GM18498 (cell line): ENCODE data around the gene COL27A1.

ENCODE experiments used
- ATAC-seq: cut with Tn5 transposase; IDR thresholded peaks from one replicate; pipeline ENCODE4 v1.9.1; 2021; ENCODE audit warnings: mild to moderate bottlenecking, moderate library complexity; ENCODE audit not compliant: unreplicated experiment

COL27A1 gene

GRCh38 chr9:114238891-114239875 lies 83.8 kb downstream of the COL27A1 start:
- no peak for ATAC-seq

- no peak for ATAC-seq
Measured at GRCh38 chr9:114240216-114240615, 84.9 kb downstream of the COL27A1 start.

DNA sequence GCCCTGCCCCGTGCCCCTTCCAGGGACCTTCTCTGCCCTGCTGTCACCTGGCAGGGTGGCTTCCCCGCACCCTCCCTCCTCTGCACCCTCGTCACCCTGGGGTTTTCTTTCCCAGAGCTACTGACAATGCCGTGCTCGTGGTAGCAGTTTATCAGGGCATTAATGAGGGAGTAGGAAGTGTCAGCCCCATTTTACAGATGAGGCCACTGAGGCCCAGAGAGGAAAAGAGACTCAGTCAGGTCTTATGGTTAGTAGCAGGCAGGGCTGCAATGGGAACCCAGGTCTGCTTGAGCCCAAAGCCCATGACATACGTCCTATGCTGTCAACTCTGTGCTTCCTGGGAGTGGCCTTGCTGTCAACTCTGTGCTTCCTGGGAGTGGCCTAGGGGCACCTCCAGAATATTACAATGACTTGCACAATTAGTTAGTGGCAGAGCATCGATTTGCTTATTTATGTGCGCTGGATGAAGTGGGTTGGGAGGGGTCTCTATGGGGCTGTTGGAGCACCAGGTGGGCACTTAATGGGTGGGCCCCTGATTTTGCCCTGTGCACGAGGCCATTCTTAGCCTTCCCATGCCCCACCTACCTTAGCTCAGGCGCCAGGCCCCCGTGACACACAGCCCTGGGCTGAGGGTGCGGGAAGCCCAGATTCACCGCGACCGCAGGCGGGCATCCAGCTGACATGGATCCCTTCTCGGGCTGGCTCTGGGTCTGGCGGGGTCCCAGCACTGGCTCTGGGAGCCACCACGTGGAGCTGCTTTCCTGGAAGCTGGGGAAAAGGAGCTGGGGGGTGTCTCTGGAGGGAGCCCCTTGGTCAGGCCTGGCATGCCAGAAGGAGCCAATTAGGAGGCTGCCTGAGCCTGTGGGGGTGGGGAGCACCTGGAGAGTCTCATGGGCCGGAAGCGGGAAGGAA lies 85.6 kb downstream of the COL27A1 start:
- ATAC-seq: no peak

- no peak for ATAC-seq
Measured at GRCh38 chr9:114242837-114243236, 87.5 kb downstream of the COL27A1 start.

GRCh38 chr9:114243240-114243639 lies 87.9 kb downstream of the COL27A1 start:
- ATAC-seq: no peak

DNA sequence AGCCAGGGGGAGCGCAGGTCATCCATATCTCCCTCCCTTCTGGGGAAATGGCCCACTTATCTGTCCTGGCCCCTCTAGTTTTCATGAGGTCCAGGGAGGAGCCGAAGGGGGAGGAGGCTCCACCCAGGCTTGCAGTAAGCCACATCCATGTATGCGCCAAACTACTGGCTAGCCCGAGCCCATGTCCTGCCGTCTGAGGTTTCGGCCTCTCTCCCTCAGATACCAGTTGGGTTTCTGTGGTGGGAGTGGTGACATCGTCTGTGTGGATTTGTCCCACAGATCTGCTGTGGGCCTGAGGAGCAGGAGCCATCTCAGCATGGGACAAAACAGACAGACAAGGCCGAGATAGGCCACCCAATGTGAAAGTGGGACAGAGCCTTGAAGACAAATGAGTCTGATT lies 89.2 kb downstream of the COL27A1 start:
- ATAC-seq: no peak

DNA sequence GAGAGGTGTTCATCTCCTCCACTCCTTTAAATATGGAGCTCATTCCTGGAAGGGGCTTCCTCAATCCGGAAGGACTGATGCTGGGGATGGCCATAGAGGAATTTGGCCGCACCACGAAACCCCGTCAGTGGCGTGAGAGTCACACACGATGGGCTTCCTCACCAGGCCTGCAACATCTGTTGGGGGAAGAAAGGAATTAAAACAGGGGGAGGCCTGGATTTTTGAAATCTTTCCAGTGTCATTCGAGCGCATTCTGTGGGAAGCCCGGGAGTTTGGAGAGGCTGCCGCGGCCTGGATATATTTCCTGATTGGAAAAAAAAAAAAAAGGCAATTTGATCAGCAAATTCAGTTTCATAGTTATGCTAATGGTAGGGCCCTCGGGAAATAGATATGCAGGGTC lies 91.2 kb downstream of the COL27A1 start:
- no peak for ATAC-seq

- no peak for ATAC-seq
Measured at GRCh38 chr9:114247077-114247476, 91.7 kb downstream of the COL27A1 start.

DNA sequence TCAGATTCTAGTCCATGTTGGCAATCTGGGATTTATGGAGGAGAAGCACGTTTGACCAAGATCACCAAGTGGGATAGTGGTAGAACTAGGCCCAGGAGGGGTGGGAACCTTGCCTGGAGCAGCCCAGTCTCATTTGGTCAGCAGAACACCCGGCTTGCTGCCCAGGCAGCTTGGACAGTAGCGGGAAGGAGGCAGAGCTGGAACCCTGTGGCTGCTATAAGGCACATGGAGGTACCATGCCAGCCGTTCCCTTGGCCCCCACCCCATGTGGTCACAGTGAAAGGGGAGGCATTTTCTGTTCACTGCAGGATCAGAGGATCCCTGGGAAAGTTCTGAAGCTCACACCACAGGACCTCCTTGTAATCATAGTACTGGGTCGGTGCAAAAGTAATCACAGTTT lies 92.2 kb downstream of the COL27A1 start:
- ATAC-seq: no peak

DNA sequence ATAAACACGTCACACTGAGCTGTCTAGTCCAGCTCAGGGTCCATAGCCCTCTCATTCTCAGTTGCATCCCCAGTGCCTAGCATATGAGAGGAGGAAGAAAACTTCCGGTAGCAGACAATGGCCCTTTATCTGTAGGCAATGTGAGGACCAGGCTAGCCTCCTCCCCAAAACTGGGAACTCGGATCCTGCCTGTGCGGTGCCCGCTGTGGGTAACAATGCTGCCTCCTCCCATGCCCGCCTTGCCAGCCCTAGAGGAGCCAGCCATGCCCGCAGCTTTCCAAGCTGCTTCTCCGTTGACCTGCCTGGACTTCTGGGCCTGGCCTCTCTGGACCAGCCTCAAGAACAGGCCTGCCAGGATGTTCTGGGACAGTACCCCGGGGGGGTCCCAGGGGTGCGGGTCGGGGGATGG lies 93.0 kb downstream of the COL27A1 start:
- ATAC-seq: no peak

- ATAC-seq: no peak
Measured at GRCh38 chr9:114249424-114250234, 94.3 kb downstream of the COL27A1 start.

- no peak for ATAC-seq
Measured at GRCh38 chr9:114250235-114250568, 94.9 kb downstream of the COL27A1 start.

- no peak for ATAC-seq
Measured at GRCh38 chr9:114250648-114251047, 95.3 kb downstream of the COL27A1 start.

DNA sequence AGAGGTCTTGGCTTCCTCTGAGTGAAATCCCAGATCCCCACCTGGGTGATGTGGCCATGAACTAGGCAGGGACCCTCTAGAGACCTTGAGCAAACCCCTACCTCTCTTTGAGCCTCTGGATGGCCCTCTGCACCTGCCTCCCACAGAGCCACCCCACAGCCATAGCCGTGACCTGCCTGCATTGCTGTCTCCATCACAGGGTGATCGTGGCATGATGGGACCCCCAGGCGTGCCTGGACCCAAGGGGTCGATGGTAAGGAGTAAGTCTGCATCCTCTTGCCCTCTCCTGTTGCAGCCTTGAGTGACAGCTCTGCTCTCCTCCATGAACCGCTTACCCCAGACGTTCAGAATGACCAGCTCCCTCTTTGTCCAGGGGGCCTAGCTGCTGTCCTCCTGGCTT lies 97.1 kb downstream of the COL27A1 start:
- no peak for ATAC-seq

- no peak for ATAC-seq
Measured at GRCh38 chr9:114256827-114257328, 101.5 kb downstream of the COL27A1 start.

DNA sequence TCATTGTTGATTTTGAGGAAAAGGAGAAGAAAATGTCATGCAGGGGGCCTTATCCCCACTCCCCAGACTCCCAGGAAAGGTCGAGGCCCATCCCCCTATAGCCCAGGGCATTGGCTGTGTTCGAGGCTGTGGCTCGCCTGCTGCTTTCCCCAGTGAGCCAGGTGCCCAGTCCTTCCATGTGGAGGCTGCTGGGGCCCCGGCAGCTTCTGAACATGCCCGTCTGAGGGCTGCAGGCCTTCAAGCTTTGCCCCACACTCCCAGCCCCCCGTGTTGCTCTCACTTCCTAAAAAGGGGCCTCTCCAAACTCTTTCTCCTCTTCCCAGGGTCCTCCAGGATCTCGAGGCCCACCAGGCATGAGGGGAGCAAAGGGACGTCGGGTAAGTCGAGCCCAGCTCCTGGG lies 102.9 kb downstream of the COL27A1 start:
- no peak for ATAC-seq

DNA sequence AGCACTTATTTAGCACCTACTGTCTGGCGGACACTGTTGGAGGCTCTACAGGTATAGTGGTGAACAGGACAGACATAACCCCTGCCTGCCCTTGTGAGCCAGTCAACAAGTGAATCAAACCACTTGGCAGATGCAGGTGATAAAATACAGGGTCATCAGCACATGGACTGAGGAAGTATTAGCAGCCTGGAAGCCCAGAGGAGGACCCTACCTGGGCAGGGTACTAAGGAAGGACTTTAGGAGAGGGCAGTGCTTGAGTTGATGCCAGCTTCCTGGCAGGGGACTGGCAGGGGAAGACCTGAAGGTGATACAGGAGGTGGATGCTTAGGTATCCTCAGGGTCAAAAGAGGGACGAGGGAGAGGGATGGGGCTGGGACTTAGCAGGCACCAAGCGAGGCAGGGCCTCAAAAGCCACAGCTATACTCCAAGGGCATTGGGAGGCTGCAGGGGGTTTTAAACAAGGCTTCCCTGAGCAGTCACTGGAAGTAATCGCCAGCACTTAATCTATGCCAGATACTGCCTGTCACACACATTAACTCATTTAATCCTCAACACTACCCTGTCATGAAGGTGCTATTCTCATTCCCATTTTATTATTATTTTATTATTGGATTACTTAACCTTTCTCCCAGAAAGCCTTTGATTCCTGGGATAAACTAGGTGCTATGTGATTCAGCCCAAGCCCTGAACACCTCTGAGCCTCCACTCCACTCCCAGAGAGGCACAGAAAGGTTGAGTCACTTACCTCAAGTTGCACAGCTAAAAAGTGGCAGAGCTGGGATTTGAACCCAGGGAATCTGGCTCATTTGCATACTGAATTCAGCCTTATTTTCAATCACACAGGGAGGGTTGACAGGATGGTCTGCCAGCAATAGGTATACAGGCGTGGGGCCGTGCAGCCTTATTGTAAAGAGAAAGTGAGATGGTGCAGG lies 103.8 kb downstream of the COL27A1 start:
- ATAC-seq: no peak

- no peak for ATAC-seq
Measured at GRCh38 chr9:114259798-114260523, 104.6 kb downstream of the COL27A1 start.

- no peak for ATAC-seq
Measured at GRCh38 chr9:114261026-114261425, 105.7 kb downstream of the COL27A1 start.
